Erythroblast (primary cell): ENCODE results near the gene DTNB.
"Not testable (repeated sequence)": the region's sequence is repeated elsewhere in the genome, so short reads cannot be mapped to it uniquely, and the experiment has no call there.

Source experiments
- DNase-seq, 2 experiments: peaks; one replicate each; lab custom pipeline; 2025; lab: John Stamatoyannopoulos, UW
- GATA1 ChIP-seq: IDR thresholded peaks from 2 replicates; pipeline ENCODE4 v1.6.1; 2011; ENCODE audit warnings: low read depth, mild to moderate bottlenecking, control low read depth, low read length, moderate library complexity
- POLR2A ChIP-seq: IDR thresholded peaks from 2 replicates; pipeline ENCODE4 v1.6.1; 2011; ENCODE audit warnings: mild to moderate bottlenecking, low read length

The DTNB gene

GRCh38 chr2:25666218-25666617 is 7.2 kb downstream of the DTNB start:
- no peak for DNase-seq
- TF ChIP-seq POLR2A (no peak), GATA1 (no peak)

- DNase-seq: not testable (repeated sequence)
These were observed 7.9 kb downstream of the DTNB start for GRCh38 chr2:25665429-25665828.

- DNase-seq: no peak
- TF ChIP-seq POLR2A: no peak
- TF ChIP-seq GATA1: no peak
These were observed 8.4 kb downstream of the DTNB start for GRCh38 chr2:25664965-25665307.

- TF ChIP-seq POLR2A (no peak), GATA1 (no peak)
- peak; percentile 60 to 74 for DNase-seq
These were observed 9.0 kb downstream of the DTNB start for GRCh38 chr2:25664183-25664964.

- TF ChIP-seq GATA1: no peak
- no peak for TF ChIP-seq POLR2A
- DNase-seq: no peak
These were observed 18.1 kb downstream of the DTNB start for GRCh38 chr2:25655316-25655715.

- no peak for TF ChIP-seq GATA1
- TF ChIP-seq POLR2A: no peak
- no peak for DNase-seq
These were observed 18.6 kb downstream of the DTNB start for GRCh38 chr2:25654801-25655200.

- no peak for DNase-seq
- TF ChIP-seq GATA1 (no peak), POLR2A (no peak)
These were observed 21.5 kb downstream of the DTNB start for GRCh38 chr2:25651782-25652455.

- TF ChIP-seq GATA1 (no peak), POLR2A (no peak)
- no peak for DNase-seq
These were observed 22.3 kb downstream of the DTNB start for GRCh38 chr2:25651066-25651465.

- TF ChIP-seq POLR2A (no peak), GATA1 (no peak)
- no peak for DNase-seq
These were observed 23.1 kb downstream of the DTNB start for GRCh38 chr2:25650256-25650655.

- DNase-seq: no peak
- TF ChIP-seq GATA1 (no peak), POLR2A (no peak)
These were observed 23.6 kb downstream of the DTNB start for GRCh38 chr2:25649786-25650185.

GRCh38 chr2:25642298-25642697 is 31.1 kb downstream of the DTNB start:
- no peak for TF ChIP-seq POLR2A
- no peak for TF ChIP-seq GATA1
- DNase-seq: no peak

- no peak for DNase-seq
- no peak for TF ChIP-seq GATA1
- TF ChIP-seq POLR2A: no peak
These were observed 33.7 kb downstream of the DTNB start for GRCh38 chr2:25639696-25640095.

- DNase-seq: no peak
- no peak for TF ChIP-seq POLR2A
- TF ChIP-seq GATA1: no peak
These were observed 34.2 kb downstream of the DTNB start for GRCh38 chr2:25639131-25639530.

GRCh38 chr2:25635797-25636196 is 37.6 kb downstream of the DTNB start:
- TF ChIP-seq GATA1 (no peak), POLR2A (no peak)
- DNase-seq: no peak

GRCh38 chr2:25633801-25634200 is 39.6 kb downstream of the DTNB start:
- DNase-seq: not testable (repeated sequence)

GRCh38 chr2:25632396-25632795 is 41.0 kb downstream of the DTNB start:
- DNase-seq: no peak
- no peak for TF ChIP-seq GATA1
- no peak for TF ChIP-seq POLR2A
